GM18517 (cell line): ENCODE results near the gene FAN1.

ENCODE experiments used
- ATAC-seq: cut with Tn5 transposase; IDR thresholded peaks from one replicate; pipeline ENCODE4 v1.9.1; 2021; ENCODE audit warnings: mild to moderate bottlenecking, moderate library complexity; ENCODE audit not compliant: unreplicated experiment

FAN1 gene

DNA sequence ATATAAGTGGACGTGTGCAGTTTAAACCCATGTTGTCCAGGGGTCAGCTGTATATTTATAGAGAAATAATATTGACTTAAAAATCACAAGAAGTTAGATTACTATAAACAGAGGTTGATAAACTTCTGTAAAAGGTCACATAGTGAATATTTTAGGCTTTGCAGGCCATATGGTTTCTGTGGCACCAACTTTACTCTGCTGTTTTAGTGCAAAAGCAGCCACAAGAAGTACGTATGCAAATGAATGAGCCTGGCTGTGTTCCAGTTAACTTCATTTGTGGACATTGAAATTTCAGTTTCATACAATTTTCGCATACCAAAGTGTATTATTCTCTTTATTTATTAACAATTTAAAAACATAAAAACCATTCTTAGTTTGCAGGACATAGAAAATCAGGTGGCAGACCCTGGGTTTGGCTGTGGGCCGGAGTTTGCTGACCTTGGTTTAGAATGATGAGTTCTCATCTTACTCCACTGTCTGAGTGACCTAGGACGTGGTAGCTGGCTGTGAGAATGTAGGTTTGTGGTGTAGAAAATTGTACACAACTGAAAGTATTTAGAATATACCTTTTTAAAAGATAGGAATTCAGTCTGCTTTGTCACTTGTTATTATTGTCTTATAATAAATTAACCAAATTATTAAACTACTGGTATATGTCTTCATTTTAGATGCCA lies 16.3 kb downstream of the FAN1 start:
- no peak for ATAC-seq

GRCh38 chr15:30921106-30921505 lies 17.4 kb downstream of the FAN1 start:
- ATAC-seq, result no peak

- no peak for ATAC-seq
Observed at GRCh38 chr15:30921781-30922479, 18.2 kb downstream of the FAN1 start.

DNA sequence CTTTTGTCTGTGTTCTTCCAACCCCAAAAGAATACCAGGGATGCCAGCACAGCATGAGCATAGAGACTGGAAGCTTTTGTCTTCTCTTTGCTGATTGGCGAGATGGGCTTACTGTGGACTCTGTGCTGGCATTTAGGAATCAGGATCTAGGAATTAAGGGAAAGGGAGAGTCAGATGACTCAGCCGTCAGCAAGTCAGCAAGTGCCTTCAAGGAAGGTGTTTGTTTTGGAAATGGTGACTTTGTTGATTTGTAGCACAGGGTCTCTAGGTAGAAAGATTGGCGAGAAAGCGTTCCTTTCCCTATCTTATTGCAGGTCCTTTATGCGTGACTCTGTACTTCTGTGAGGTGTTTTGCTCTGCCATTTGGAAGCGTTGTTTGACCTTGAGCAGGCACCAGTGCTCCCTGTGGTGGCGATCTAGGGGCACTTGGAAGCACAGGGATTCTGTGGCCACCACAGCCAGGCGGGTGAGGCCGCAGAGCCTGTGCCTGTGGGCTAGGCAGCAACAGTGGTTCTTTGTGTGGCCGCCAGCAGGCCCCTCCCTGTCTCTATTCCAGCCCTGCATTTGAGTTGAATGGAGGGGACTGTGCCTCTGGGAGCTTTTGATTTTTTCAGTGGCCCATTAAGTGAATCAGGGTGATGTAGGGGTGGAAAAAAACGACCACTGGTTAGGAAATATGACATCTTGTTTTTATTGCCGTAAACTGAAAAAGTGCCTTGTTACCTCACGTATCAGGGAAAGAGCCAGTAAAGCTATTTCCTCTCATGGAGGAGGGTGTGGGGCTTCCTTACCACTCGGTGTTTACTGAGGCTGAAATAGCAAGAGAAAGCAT lies 19.0 kb downstream of the FAN1 start:
- no peak for ATAC-seq

DNA sequence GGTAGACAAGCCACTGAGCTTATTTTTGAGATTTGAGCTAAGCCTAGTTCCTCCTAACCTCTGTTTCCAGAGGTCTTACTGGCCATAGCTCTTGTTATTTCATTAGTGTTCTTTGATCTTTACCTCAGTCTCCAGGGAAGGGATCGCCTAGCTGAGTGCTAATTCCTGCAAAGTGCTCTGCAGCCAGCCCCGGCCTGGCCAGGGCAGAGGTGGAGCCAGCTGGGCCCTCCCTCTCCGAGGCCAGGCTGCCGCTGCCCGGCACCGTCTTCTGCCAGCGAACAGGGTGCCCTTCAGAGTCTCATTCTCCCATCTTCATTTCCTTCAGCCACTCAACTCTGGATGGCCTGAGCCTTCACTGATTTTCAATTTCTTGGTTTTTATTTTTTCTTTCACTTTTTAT lies 19.7 kb downstream of the FAN1 start:
- ATAC-seq, result no peak

DNA sequence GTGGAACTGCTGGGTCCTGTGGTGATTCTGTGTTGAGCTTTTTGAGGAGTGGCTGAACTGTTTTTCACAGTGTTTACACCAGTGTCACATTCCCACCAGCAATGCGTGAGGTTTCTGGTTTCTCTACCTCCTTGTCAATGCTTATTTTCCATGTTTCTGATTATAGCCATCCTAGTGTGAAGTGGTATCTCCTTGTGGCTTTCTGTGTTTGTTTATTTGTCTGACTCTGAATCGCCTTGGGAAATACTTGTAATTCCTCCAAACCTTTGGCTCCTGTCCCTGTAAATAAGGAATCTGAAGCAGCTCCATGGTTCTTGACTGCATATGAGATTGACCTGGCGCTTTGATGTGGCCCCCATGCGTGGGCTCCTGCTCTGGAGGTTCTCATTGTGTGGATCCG lies 20.6 kb downstream of the FAN1 start:
- ATAC-seq, result no peak

DNA sequence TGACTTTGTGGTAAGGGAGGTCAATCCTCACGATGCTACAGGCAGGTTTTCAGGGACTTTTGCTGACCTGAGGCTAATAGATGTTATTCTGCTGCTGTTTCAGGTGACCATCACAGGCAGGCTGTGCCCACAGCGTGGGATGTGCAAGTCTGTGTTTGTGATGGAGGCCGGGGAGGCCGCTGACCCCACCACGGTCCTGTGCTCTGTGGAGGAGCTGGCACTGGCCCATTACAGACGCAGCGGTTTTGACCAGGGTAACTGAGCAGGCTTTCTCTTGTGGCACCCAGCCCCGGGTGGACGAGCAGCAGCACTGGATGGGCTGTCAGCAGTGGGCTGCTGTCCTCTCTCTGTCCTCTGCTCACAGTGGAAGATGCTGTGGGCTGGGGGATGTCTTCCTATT lies 22.0 kb downstream of the FAN1 start:
- ATAC-seq, result no peak

GRCh38 chr15:30926161-30926560 lies 22.4 kb downstream of the FAN1 start:
- no peak for ATAC-seq

DNA sequence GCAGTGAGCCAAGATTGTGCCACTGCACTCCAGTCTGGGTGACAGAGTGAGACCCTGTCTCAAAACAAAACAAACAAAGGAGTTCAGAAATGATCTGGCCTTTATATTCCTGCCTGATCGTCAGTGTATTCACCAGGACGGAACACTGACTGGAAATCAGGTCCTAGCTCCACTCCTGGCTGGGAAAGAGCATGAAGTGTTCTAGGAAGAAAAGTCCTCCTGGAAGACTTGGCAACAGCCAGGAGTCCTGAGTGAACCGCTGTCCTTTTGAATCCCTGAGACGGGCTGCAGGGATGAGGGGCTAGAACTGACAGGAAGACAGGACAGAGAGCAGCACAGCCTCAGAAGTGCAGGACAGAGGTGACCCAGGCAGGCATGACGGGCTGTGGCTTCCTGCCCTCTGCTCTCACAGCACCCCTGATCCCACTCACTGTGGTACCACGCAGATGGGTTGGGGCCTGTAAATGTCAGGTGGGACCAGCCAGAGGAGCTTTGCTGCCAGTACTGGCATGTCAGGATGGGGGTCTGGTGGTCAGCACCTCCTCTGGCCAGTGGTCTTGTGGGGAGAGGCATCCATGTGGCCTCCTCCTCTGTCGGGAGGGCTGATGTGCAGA lies 23.5 kb downstream of the FAN1 start:
- ATAC-seq, result no peak

GRCh38 chr15:30928076-30928475 lies 24.4 kb downstream of the FAN1 start:
- ATAC-seq, result no peak

- ATAC-seq, result no peak
Observed at GRCh38 chr15:30929064-30929669, 25.5 kb downstream of the FAN1 start.

- no peak for ATAC-seq
Observed at GRCh38 chr15:30929982-30930381, 26.3 kb downstream of the FAN1 start.

GRCh38 chr15:30930422-30930821 lies 26.7 kb downstream of the FAN1 start:
- no peak for ATAC-seq

GRCh38 chr15:30933293-30933692 lies 29.6 kb downstream of the FAN1 start:
- no peak for ATAC-seq

DNA sequence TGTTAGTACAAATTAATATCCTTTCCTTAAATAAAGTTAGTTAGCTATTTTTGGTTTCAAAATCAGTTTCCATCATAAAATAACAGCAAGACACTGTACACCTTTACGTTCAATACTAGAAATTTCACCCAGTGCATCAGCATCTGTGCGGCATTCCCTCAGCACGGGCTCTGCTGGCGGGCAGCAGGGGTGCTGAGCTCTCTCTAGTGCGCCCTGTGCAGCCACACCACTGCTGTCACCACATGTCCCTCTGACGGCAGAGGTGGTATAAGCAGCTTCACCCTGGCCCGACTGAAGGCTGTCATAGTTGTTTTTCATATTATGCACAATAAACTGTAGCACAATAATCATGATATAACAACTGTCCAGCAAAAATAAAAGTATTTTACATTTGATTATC lies 35.4 kb downstream of the FAN1 start:
- no peak for ATAC-seq

GRCh38 chr15:30940359-30940758 lies 36.6 kb downstream of the FAN1 start:
- no peak for ATAC-seq

- ATAC-seq, result no peak
Observed at GRCh38 chr15:30941520-30941919, 37.8 kb downstream of the FAN1 start.

- ATAC-seq, result no peak
Observed at GRCh38 chr15:30943654-30944335, 40.1 kb downstream of the FAN1 start.

DNA sequence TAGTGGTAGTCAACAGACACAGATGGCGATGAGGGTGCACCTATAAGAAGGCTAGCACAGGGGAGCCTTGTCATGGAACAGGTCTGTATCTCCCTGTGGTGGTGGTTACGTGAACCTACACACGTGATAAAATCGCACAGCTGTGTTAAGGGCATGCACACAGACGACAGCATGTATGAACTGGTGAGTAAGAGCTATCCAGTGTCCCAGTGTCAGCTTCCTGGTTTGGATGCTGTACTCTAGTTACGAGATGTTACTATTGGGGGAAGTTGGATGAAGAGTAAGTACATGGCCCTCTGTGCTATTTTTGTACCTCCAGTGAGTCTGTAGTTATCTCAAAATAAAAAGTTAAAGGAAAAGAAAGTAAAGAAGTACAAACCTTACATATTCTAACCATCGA lies 49.5 kb downstream of the FAN1 start:
- ATAC-seq, result no peak

DNA sequence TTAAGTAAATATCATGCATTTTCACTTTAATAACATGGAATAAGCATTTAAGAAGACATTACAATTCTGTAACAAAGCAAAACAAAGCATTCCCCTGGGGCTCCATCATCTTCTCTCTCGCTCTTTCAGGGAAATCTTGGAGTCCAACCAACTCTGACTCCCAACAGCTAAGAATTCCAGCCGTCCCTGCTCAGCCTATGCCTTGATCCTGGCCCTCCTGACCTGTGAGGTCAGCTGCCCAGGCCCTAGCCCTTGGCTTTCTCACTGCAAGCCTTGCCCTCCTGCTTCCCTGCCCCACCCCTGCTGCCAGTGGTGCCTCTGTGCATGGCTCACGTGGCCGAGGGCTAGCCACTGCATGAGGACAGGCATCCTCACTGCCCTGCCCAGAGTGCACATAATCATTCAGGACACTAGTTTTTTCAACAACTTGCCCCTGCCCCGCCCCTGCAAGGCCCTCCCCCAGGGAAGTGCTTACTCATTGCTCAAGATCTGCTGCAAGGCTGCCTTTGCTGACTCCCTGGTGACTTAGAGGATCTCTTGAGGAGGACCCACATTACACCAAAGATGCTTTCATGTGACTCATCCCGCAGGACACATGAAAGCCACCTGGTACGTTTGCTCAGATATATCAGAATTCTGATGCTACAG lies 50.1 kb downstream of the FAN1 start:
- no peak for ATAC-seq
